ENCODE measurements around the gene ARPIN.

ARPIN gene

GRCh38 chr15:89860891-89861290, 51.9 kb downstream of the ARPIN start:
- Histone ChIP-seq H3K9me2 (replicated peaks; ENCODE audit: control insufficient read depth, low read length) (no peaks in the 10 kb centered on the region), H3K4me2 (ENCODE audit: low read length) (no peak overlapping the region), H4K20me1 (ENCODE audit: control insufficient read depth, insufficient read depth, low read depth, low read length) (no peaks in the 10 kb centered on the region), H3F3A (ENCODE audit: control insufficient read depth, insufficient read depth) (no peaks in the 10 kb centered on the region; the same call in 1 of the 2 replicates), H3K36me3 (ENCODE audit: control insufficient read depth, low read length) (peaks cover 29% of the 10 kb centered on the region), H3K4me1 (ENCODE audit: control insufficient read depth, low read length) (no peaks in the 10 kb centered on the region), H3K9me3 (ENCODE audit: control insufficient read depth, insufficient read depth, low read length) (no peaks in the 10 kb centered on the region), H3K79me2 (ENCODE audit: control insufficient read depth, low read length) (no peaks in the 10 kb centered on the region), H3K4me3 (ENCODE audit: low read length) (no peak overlapping the region), H3K27ac (ENCODE audit: low read depth, low read length) (no peak overlapping the region), H3K27me3 (ENCODE audit: control insufficient read depth, low read length) (no peaks in the 10 kb centered on the region)
- TF ChIP-seq CTCF (IDR thresholded peaks at IDR 0.05; ENCODE audit: low read depth, low read length, poor library complexity, severe bottlenecking) (no peak), EZH2phosphoT487 (IDR thresholded peaks at IDR 0.05; ENCODE audit: borderline replicate concordance, low read length) (no peak)

GRCh38 chr15:89860431-89860830, 52.3 kb downstream of the ARPIN start:
- no peaks in the 10 kb centered on the region for H3K27me3 ChIP-seq (ENCODE audit: control insufficient read depth, low read length)
- no peaks in the 10 kb centered on the region; the same call in 1 of the 2 replicates for H3F3A ChIP-seq (ENCODE audit: control insufficient read depth, insufficient read depth)
- no peaks in the 10 kb centered on the region for H3K9me3 ChIP-seq (ENCODE audit: control insufficient read depth, insufficient read depth, low read length)
- H3K36me3 ChIP-seq (ENCODE audit: control insufficient read depth, low read length): peaks cover 29% of the 10 kb centered on the region
- TF ChIP-seq EZH2phosphoT487 (IDR thresholded peaks at IDR 0.05; ENCODE audit: borderline replicate concordance, low read length): no peak
- no peak for TF ChIP-seq CTCF (IDR thresholded peaks at IDR 0.05; ENCODE audit: low read depth, low read length, poor library complexity, severe bottlenecking)
- H3K4me2 ChIP-seq (ENCODE audit: low read length): no peak overlapping the region
- no peaks in the 10 kb centered on the region for H3K79me2 ChIP-seq (ENCODE audit: control insufficient read depth, low read length)
- H3K9me2 ChIP-seq (replicated peaks; ENCODE audit: control insufficient read depth, low read length): no peaks in the 10 kb centered on the region
- no peaks in the 10 kb centered on the region for H3K4me1 ChIP-seq (ENCODE audit: control insufficient read depth, low read length)
- no peak overlapping the region for H3K27ac ChIP-seq (ENCODE audit: low read depth, low read length)
- H4K20me1 ChIP-seq (ENCODE audit: control insufficient read depth, insufficient read depth, low read depth, low read length): no peaks in the 10 kb centered on the region
- H3K4me3 ChIP-seq (ENCODE audit: low read length): no peak overlapping the region

GRCh38 chr15:89858661-89859458, 53.9 kb downstream of the ARPIN start:
- no peaks in the 10 kb centered on the region for H3K9me3 ChIP-seq (ENCODE audit: control insufficient read depth, insufficient read depth, low read length)
- H4K20me1 ChIP-seq (ENCODE audit: control insufficient read depth, insufficient read depth, low read depth, low read length): no peaks in the 10 kb centered on the region
- TF ChIP-seq CTCF (IDR thresholded peaks at IDR 0.05; ENCODE audit: low read depth, low read length, poor library complexity, severe bottlenecking): no peak
- TF ChIP-seq EZH2phosphoT487 (IDR thresholded peaks at IDR 0.05; ENCODE audit: borderline replicate concordance, low read length): no peak
- H3K4me1 ChIP-seq (ENCODE audit: control insufficient read depth, low read length): no peaks in the 10 kb centered on the region
- peaks cover 26% of the 10 kb centered on the region for H3K36me3 ChIP-seq (ENCODE audit: control insufficient read depth, low read length)
- H3K27ac ChIP-seq (ENCODE audit: low read depth, low read length): no peak overlapping the region
- no peaks in the 10 kb centered on the region; the same call in 1 of the 2 replicates for H3F3A ChIP-seq (ENCODE audit: control insufficient read depth, insufficient read depth)
- H3K4me3 ChIP-seq (ENCODE audit: low read length): no peak overlapping the region
- H3K4me2 ChIP-seq (ENCODE audit: low read length): no peak overlapping the region
- no peaks in the 10 kb centered on the region for H3K79me2 ChIP-seq (ENCODE audit: control insufficient read depth, low read length)
- no peaks in the 10 kb centered on the region for H3K27me3 ChIP-seq (ENCODE audit: control insufficient read depth, low read length)
- H3K9me2 ChIP-seq (replicated peaks; ENCODE audit: control insufficient read depth, low read length): no peaks in the 10 kb centered on the region
